Fibroblast of villous mesenchyme (primary cell): ENCODE measurements around the gene HLA-F. TPM values are rescaled to one million over a fixed set of nuclear protein-coding genes. Genes with fewer than 3 reads are reported as not detected.

Experiments
- DNase-seq: peaks from one replicate; pipeline ENCODE4 v3.0.0-alpha.2; 2010; ENCODE audit warnings: low read depth
- H3K4me3 ChIP-seq: 2 replicates; pipeline ENCODE4 v1.5.1; 2011; ENCODE audit warnings: low read depth, mild to moderate bottlenecking, low read length
- total RNA-seq: library from RNA; depleted of rRNA; stranded (reverse); fragments of >200 nt; gene quantifications from 2 replicates; pipeline ENCODE4 v1.2.3, GENCODE V29; 2012
- TF ChIP-seq, protein P1 (sequence below): IDR thresholded peaks from 2 replicates; pipeline ENCODE4 v1.5.1; 2012; ENCODE audit warnings: low read depth, mild to moderate bottlenecking, low read length; ENCODE audit not compliant: insufficient read depth

HLA-F gene
- total RNA-seq, 1 donor, result 27.2 TPM

DNA sequence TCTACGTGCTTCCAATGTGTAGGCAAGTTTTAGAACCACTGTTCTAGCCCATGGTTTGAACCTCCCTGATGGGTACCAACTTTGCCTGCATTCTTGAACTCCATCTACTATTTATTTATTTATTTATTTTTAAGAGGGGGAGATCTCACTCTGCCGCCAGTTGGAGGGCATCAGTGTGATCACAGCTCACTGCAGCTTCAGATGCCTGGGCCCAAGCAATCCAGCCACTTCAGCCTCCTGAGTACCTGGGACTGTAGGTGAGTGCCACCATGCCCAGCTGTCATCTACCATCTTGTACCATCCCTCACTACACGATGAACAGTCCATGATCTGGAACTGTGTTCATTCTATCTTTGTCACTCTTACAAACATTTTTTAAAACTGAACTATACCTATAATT, 28.2 kb downstream of the HLA-F start:
- no peak for DNase-seq
- H3K4me3 ChIP-seq, result no peak overlapping the region
- TF ChIP-seq, protein P1, sequence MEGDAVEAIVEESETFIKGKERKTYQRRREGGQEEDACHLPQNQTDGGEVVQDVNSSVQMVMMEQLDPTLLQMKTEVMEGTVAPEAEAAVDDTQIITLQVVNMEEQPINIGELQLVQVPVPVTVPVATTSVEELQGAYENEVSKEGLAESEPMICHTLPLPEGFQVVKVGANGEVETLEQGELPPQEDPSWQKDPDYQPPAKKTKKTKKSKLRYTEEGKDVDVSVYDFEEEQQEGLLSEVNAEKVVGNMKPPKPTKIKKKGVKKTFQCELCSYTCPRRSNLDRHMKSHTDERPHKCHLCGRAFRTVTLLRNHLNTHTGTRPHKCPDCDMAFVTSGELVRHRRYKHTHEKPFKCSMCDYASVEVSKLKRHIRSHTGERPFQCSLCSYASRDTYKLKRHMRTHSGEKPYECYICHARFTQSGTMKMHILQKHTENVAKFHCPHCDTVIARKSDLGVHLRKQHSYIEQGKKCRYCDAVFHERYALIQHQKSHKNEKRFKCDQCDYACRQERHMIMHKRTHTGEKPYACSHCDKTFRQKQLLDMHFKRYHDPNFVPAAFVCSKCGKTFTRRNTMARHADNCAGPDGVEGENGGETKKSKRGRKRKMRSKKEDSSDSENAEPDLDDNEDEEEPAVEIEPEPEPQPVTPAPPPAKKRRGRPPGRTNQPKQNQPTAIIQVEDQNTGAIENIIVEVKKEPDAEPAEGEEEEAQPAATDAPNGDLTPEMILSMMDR, result no peak

DNA sequence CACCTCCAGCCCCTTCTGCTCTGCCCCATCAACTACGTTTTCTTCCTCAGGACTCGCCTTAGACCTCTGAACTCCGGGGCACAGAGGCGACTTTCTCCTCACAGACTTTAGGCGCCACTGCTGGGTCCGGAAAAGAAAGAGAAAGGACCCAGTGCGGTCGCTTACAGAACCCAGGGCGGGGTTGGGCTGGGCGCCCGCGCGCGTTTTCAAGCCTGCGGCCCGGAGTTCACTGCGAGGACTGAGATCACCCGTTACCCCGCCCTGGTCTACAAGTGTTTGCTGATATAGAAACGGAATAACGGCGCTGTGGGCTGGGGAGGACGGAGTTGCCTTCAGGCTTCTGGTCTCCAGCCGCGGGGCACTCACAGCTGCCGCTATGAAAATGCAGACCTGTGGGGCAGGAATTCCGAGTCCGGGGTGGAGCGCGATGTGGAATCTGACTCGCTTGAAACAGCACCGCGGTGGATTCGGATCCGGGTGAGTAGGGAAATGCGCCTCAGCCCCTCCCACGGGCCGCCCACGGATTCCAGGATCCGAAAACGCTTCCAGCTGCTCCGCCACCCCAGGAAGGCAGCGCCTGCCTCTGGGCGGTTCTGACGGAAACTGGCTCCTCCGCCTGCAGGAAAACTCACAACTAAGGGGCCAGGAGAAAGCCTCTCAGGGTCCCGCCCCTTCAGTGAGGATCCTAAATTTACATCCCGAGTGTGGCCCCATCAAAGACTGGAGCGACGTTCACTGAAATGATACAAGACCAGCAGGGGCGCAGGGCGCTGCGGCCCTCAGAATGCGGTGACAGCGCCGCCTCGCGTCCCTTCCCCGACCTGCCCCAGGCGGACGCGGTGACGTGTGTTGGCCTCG, 29.4 kb downstream of the HLA-F start:
- peak; percentile 86 for DNase-seq
- TF ChIP-seq, protein P1, result peak; percentile 98
- peak overlapping the region; percentile 77 for H3K4me3 ChIP-seq

DNA sequence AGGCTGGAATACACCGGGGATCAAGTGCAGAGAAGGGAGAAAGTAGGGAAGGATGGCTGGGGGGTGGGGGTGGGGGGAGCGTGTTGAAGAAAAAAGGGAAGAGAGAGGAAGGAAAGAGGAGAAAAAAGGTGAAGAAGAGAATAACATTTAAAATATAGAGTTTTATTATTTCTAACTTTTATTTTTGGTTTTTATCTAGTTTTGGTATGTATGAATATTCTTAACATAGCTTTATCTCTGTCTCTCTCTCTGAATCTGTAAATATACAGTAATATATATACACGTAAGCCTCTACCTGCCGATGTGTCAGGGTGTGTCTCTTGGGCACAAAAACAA, 30.0 kb downstream of the HLA-F start:
- H3K4me3 ChIP-seq, result peak overlapping the region; percentile 77
- no peak for DNase-seq
- TF ChIP-seq, protein P1, result no peak

DNA sequence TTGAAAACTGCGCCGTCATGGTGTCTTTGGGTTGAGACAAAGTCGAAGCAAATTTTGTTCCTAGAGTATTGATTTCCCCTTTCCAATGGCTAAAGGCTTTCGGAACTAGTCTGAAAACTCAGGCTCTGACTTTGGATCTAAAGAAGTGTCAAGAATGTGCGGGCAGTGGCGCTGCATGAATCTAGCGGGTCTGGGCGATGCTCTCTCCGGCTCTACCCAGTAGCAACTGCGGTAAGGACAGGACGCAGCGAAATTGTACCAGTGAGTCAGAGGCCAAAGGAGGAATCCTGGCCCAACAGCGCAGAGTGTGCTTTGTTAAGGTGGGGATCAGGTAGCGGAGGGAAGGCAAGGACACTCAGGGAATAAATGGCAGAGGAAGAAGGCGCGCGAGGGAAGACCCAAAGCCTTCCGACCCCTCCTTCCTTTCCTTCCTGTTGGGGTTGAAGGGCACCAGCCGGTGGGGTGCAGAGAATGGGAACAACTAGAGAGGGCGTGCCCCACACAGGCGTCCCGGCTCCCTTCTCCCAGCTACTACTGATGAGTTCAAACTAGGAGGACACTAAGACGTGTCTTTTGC, 32.1 kb downstream of the HLA-F start:
- no peak overlapping the region for H3K4me3 ChIP-seq
- no peak for DNase-seq
- TF ChIP-seq, protein P1, result no peak

DNA sequence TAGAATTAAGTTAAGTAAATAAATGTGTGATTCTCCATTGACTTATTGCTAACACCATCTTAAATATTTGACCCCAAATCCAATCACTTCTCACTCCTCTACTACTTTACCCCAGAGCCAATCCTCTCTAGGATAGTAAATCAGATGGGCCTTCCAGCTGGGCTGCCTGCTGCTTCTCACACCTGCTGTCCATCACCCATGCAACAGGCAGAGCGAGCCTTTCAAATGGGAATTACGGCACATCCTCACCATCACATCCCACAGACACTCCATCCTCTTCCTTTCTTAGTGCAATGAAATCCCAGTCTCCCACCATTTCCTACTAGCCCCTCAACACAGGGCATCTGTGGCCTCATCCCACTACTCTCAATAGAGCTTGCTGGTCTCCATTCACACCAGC, 34.0 kb downstream of the HLA-F start:
- H3K4me3 ChIP-seq, result no peak overlapping the region
- TF ChIP-seq, protein P1, result no peak
- DNase-seq, result no peak

DNA sequence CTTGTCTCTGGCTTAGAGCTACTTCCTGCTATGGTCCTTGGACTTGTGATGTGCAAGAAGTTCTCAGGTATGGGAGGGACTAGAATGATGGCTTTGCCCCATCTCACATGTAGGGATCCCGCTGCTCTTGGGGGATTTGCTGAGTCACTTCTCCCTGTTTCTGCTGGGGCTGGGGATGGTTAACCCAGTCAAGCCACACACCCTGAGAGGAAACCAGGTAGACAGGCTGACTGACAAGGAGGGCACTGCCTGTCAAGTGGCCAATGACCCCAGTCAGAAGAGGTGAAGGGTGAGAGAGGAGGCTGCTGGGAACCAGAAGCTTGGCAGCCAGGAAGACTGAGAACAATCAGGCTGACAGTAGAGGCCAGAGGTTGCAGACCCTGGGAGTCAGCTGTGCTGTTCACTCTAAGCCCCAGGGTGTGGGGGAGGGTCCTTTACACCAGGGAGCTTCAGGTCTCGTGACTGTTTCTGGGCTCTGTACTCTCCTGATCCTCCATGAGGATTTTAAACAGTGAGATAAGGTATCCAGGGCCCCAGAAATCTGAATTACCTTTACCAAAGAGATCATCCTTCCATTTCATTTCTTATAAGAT, 34.6 kb downstream of the HLA-F start:
- H3K4me3 ChIP-seq, result no peak overlapping the region

More for the DNA sequence above, 34.6 kb downstream of the HLA-F start:
- TF ChIP-seq, protein P1, result no peak
- DNase-seq, result no peak
